CD14-positive monocyte (primary cell): ENCODE results near the gene KIRREL3. TPM values are rescaled to one million over a fixed set of nuclear protein-coding genes. Genes with fewer than 3 reads are reported as not detected.

Experiments
- DNase-seq, 3 donors: peaks; one replicate each; pipeline ENCODE4 v3.0.0-alpha.2; 2011 to 2022
- H2AFZ ChIP-seq: 2 replicates; pipeline ENCODE4 v1.6.0; 2012; ENCODE audit warnings: mild to moderate bottlenecking, low read depth, low read length, inconsistent platforms; ENCODE audit not compliant: insufficient read depth, poor library complexity, severe bottlenecking
- H3K27ac ChIP-seq, 2 donors: 1 replicate in 1 of 2; 2 replicates in 1 of 2; pipeline ENCODE4 v1.5.1; 2012 to 2013; ENCODE audit warnings: low read length in 2 of 2, control low read depth in 1 of 2, inconsistent platforms in 1 of 2, low read depth in 1 of 2, mild to moderate bottlenecking in 1 of 2
- H3K27me3 ChIP-seq, 2 donors: one replicate each; pipeline versions ENCODE4 v1.6.0 to v1.6.1; 2011 to 2013; ENCODE audit warnings: low read length in 2 of 2; ENCODE audit not compliant: control insufficient read depth in 2 of 2, insufficient read depth in 2 of 2
- H3K36me3 ChIP-seq, 2 donors: replicated peaks in 1 of 2; 1 replicate in 1 of 2; 2 replicates in 1 of 2; pipeline versions ENCODE4 v1.5.1 to v1.6.1; 2012 to 2013; ENCODE audit warnings: low read length in 2 of 2, control low read depth in 1 of 2, inconsistent platforms in 1 of 2, mild to moderate bottlenecking in 1 of 2; ENCODE audit not compliant: insufficient read depth in 2 of 2, control insufficient read depth in 1 of 2
- H3K4me1 ChIP-seq, 2 donors: 1 replicate in 1 of 2; 2 replicates in 1 of 2; pipeline versions ENCODE4 v1.5.1 to v1.6.1; 2012 to 2013; ENCODE audit warnings: low read length in 2 of 2, control low read depth in 1 of 2, inconsistent platforms in 1 of 2, mild to moderate bottlenecking in 1 of 2, moderate library complexity in 1 of 2; ENCODE audit not compliant: insufficient read depth in 2 of 2, control insufficient read depth in 1 of 2
- H3K4me2 ChIP-seq: replicated peaks from 2 replicates; pipeline ENCODE3; 2012; ENCODE audit warnings: low read length, moderate library complexity, mild to moderate bottlenecking; ENCODE audit not compliant: poor library complexity, severe bottlenecking; ENCODE audit errors: extremely low read depth
- H3K4me3 ChIP-seq, 3 experiments: fragments of 200-600 bp in 1 of 3; sonication (generic) in 1 of 3; replicated peaks in 1 of 3; 1 replicate in 2 of 3; 2 replicates in 1 of 3; pipeline ENCODE4 v1.5.1; 2011 to 2013; ENCODE audit warnings: low read length in 3 of 3, mild to moderate bottlenecking in 3 of 3, control low read depth in 2 of 3, low read depth in 2 of 3, inconsistent platforms in 1 of 3, moderate library complexity in 1 of 3
- H3K79me2 ChIP-seq: 2 replicates; pipeline ENCODE4 v1.6.0; 2012; ENCODE audit warnings: mild to moderate bottlenecking, control low read depth, inconsistent platforms, low read length, moderate library complexity; ENCODE audit not compliant: insufficient read depth
- H3K9ac ChIP-seq: 2 replicates; pipeline ENCODE4 v1.6.0; 2017; ENCODE audit warnings: low read length, mild to moderate bottlenecking; ENCODE audit not compliant: insufficient read depth, poor library complexity, severe bottlenecking
- H3K9me3 ChIP-seq, 2 donors: replicated peaks in 1 of 2; 1 replicate in 1 of 2; 2 replicates in 1 of 2; pipeline versions ENCODE4 v1.5.1 to v1.6.1; 2012 to 2013; ENCODE audit warnings: low read length in 2 of 2, control low read depth in 1 of 2; ENCODE audit not compliant: control insufficient read depth in 1 of 2, insufficient read depth in 1 of 2
- H4K20me1 ChIP-seq: 2 replicates; pipeline ENCODE4 v1.6.0; 2012; ENCODE audit warnings: mild to moderate bottlenecking, low read length, control low read depth, moderate library complexity; ENCODE audit not compliant: insufficient read depth
- H3K27ac Mint-ChIP-seq, 7 donors: one replicate each; pipeline ENCODE4 v1.8.0; 2020; ENCODE audit warnings: mild to moderate bottlenecking in 7 of 7, mixed read lengths in 7 of 7, moderate library complexity in 6 of 7, inconsistent platforms in 2 of 7
- H3K27me3 Mint-ChIP-seq, 3 donors: one replicate each; pipeline ENCODE4 v1.8.0; 2021 to 2022; ENCODE audit warnings: low read depth in 3 of 3, mild to moderate bottlenecking in 3 of 3, mixed read lengths in 3 of 3, moderate library complexity in 3 of 3, inconsistent platforms in 1 of 3
- H3K36me3 Mint-ChIP-seq, 2 donors: one replicate each; pipeline ENCODE4 v1.8.0; 2020; ENCODE audit warnings: mixed read lengths in 2 of 2, inconsistent platforms in 1 of 2, mild to moderate bottlenecking in 1 of 2
- H3K4me1 Mint-ChIP-seq: one replicate; pipeline ENCODE4 v1.8.0; 2020; ENCODE audit warnings: mild to moderate bottlenecking, mixed read lengths
- H3K4me3 Mint-ChIP-seq, 2 donors: one replicate each; pipeline ENCODE4 v1.8.0; 2020; ENCODE audit warnings: mild to moderate bottlenecking in 2 of 2, mixed read lengths in 2 of 2, moderate library complexity in 1 of 2
- H3K9me3 Mint-ChIP-seq, 7 donors: one replicate each; pipeline ENCODE4 v1.8.0; 2020 to 2022; ENCODE audit warnings: mixed read lengths in 7 of 7, mild to moderate bottlenecking in 6 of 7, moderate library complexity in 6 of 7, inconsistent platforms in 2 of 7
- CTCF ChIP-seq: fragments of 200-600 bp; IDR thresholded peaks from one replicate; pipeline ENCODE4 v1.8.0; 2022; ENCODE audit warnings: antibody characterized with exemption, mild to moderate bottlenecking
- WGBS: methylation state at CpG from one replicate; pipeline ENCODE4 v1.1.5; 2013; ENCODE audit warnings: missing lambda C conversion rate; ENCODE audit not compliant: insufficient coverage; 5-methylcytosine and 5-hydroxymethylcytosine counted together
- intact Hi-C, 2 donors: fragments of 100-400 bp; cut with micrococcal nuclease; formaldehyde crosslinking; loops; one replicate each; pipeline versions ENCODE4 v1.15.0 to v1.15.1; 2023
- polyA plus RNA-seq, 3 donors: library from polyadenylated mRNA; depleted of rRNA in 1 of 3; unstranded in 2 of 3; stranded (reverse) in 1 of 3; fragments of 300-500 nt in 2 of 3; fragments of >200 nt in 1 of 3; fragmentation: Illumina TruSeq in 2 of 3; gene quantifications; 1 replicate in 2 of 3; 2 replicates in 1 of 3; pipeline ENCODE4 v1.2.3, GENCODE V29; 2012 to 2021

The KIRREL3 gene
- polyA plus RNA-seq, 3 donors: not detected

- Histone ChIP-seq H3K4me2 (no peak overlapping the region), H3K79me2 (no peaks in the 10 kb centered on the region), H3K4me3 (no peak overlapping the region), H3K9me3 (no peaks in the 10 kb centered on the region), H2AFZ (no peak overlapping the region), H4K20me1 (no peaks in the 10 kb centered on the region), H3K27ac (no peak overlapping the region), H3K4me1 (no peaks in the 10 kb centered on the region), H3K36me3 (no peaks in the 10 kb centered on the region), H3K9ac (no peak overlapping the region), H3K27me3 (peaks cover 0 to 2% of the 10 kb centered on the region in 2 donors)
- Mint-ChIP-seq H3K4me1 (no peaks in the 10 kb centered on the region), H3K4me3 (no peak overlapping the region), H3K27me3 (peaks cover 5 to 17% (median 7%) of the 10 kb centered on the region in 3 donors), H3K36me3 (no peaks in the 10 kb centered on the region), H3K9me3 (peaks cover 0 to 1% (median 0%) of the 10 kb centered on the region in 7 donors), H3K27ac (no peak overlapping the region)
- no CpG with 5 or more reads among the region's 3 CpGs for WGBS
- no peak for DNase-seq
- intact Hi-C loops: no loop called here
- TF ChIP-seq CTCF: no peak
Observed at GRCh38 chr11:126639692-126640091, 360.9 kb downstream of the KIRREL3 start.

GRCh38 chr11:126638648-126639047 is 361.9 kb downstream of the KIRREL3 start:
- Histone ChIP-seq H3K27me3 (peaks cover 0 to 2% of the 10 kb centered on the region in 2 donors), H3K9ac (no peak overlapping the region), H2AFZ (no peak overlapping the region), H3K4me1 (no peaks in the 10 kb centered on the region), H3K4me2 (no peak overlapping the region), H3K27ac (no peak overlapping the region), H3K9me3 (no peaks in the 10 kb centered on the region), H3K36me3 (no peaks in the 10 kb centered on the region), H4K20me1 (no peaks in the 10 kb centered on the region), H3K79me2 (no peaks in the 10 kb centered on the region), H3K4me3 (no peak overlapping the region)
- WGBS: 36% methylated on average over 3 of the region's 5 CpGs
- no peak for TF ChIP-seq CTCF
- H3K9me3 Mint-ChIP-seq: peaks cover 0 to 1% (median 0%) of the 10 kb centered on the region in 7 donors
- no peak for DNase-seq
- H3K36me3 Mint-ChIP-seq: no peaks in the 10 kb centered on the region
- no peak overlapping the region for H3K4me3 Mint-ChIP-seq
- no peaks in the 10 kb centered on the region for H3K4me1 Mint-ChIP-seq
- peaks cover 5 to 17% (median 7%) of the 10 kb centered on the region in 3 donors for H3K27me3 Mint-ChIP-seq
- no peak overlapping the region for H3K27ac Mint-ChIP-seq
- intact Hi-C loops: no loop called here
